D721Med (cell line): ENCODE results near the gene FYN.

Source experiments
- DNase-seq: peaks from one replicate; pipeline ENCODE4 v3.0.0; 2011; ENCODE audit warnings: low spot score; ENCODE audit not compliant: insufficient read length
- FAIRE-seq: peaks from 2 replicates; lab custom pipeline; 2011; peaks lifted over from hg19 to GRCh38; lab: Jason Lieb, UNC
- TF ChIP-seq, protein P1 (sequence below): IDR thresholded peaks from 2 replicates; pipeline ENCODE4 v1.5.1; 2012; ENCODE audit warnings: mild to moderate bottlenecking, control low read depth; ENCODE audit not compliant: insufficient read depth; ENCODE audit errors: missing control alignments

Gene FYN

DNA sequence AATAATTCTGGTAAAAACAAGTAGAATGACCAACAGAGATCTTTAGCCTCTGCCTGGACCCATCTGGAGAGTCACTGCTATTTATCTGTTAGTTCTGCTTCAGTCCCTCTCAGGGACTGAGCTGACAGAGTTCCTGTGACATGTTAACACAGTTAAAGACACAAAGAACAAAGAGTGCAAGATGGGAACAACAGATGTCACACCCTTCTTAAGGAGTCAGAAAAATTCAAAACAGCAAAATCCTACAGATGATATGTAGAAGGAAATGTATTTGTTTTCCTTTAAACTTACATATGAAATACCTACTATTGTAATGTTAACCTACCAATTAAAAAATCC lies 102.2 kb downstream of the FYN start:
- DNase-seq = no peak
- TF ChIP-seq, protein P1, sequence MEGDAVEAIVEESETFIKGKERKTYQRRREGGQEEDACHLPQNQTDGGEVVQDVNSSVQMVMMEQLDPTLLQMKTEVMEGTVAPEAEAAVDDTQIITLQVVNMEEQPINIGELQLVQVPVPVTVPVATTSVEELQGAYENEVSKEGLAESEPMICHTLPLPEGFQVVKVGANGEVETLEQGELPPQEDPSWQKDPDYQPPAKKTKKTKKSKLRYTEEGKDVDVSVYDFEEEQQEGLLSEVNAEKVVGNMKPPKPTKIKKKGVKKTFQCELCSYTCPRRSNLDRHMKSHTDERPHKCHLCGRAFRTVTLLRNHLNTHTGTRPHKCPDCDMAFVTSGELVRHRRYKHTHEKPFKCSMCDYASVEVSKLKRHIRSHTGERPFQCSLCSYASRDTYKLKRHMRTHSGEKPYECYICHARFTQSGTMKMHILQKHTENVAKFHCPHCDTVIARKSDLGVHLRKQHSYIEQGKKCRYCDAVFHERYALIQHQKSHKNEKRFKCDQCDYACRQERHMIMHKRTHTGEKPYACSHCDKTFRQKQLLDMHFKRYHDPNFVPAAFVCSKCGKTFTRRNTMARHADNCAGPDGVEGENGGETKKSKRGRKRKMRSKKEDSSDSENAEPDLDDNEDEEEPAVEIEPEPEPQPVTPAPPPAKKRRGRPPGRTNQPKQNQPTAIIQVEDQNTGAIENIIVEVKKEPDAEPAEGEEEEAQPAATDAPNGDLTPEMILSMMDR = no peak
- FAIRE-seq = no peak

DNA sequence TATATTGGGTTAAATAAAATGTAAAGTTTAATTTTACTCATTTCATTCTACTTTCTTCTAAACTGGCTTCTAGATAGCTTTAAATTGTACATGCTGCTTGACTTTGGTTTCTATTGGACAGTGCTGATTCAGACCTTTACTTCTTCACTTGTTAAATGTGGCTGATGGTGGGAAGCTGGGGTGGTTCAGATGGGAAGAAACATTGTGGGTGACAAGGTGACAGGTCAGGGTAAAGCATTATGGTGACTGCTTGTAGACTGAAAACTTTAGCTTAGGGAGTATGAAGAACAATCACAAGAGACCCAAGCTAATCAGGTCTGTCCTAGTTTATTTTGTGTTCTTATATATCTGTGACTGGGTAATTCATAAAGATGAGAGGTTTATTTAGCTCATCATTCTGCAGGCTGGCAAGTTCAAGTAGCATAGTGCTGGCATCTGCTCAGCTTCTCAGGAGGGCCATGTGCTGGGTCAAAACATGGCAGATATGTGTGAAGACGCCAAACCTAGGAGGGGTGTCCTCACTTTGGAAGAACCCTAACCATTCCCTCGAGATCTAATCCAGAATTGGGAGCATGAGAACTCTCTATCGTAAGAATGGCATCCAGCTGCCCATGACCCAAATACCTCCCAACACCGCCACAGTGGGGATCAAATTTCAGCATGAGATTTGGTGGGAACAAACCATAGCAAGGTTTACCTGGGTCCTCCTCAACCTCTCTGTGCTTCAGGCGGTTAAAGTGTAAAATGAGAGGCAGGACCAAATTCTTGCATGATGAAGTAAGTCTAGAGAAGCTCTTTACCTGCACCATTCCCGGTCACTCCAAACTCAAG lies 102.8 kb downstream of the FYN start:
- TF ChIP-seq, protein P1 = no peak
- FAIRE-seq = no peak

DNA sequence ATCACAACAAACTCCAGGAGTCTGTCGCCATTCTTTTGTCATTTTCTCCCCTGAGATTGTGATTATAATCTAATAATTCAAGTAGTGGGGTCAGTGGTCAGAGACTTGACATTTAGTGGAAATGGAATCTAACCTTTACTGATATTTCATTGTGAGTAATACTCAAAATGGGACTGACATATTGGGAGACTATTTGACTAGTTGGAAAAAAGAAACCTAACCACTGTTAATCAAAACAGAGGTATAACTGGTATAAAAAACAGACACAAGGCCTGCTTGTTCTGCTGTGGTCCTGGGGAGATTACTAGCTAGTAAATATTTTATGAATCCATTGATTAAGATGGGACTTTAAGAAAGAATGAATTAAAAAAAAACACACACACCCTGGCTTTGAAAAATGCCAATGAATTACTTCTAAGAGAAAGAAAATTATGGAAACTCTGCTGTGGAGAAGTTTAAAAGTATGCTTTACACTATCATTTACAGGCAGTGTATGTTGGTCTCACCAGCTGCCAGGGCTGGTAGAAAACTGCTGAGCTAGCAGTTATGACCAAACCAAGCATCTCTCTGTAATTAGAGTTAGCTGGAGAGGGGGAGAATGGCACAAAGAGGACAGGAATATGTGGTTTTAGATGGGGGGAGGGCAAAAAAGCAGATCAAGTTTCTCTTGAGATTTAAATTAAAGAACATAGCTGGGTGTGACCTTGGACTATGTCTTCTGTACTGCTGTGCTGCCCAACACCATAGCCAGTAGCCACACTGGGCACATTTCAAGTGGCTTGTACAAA lies 103.7 kb downstream of the FYN start:
- no peak for FAIRE-seq
- DNase-seq = no peak
- TF ChIP-seq, protein P1 = no peak

More for the DNA sequence above, 102.8 kb downstream of the FYN start:
- no peak for DNase-seq

DNA sequence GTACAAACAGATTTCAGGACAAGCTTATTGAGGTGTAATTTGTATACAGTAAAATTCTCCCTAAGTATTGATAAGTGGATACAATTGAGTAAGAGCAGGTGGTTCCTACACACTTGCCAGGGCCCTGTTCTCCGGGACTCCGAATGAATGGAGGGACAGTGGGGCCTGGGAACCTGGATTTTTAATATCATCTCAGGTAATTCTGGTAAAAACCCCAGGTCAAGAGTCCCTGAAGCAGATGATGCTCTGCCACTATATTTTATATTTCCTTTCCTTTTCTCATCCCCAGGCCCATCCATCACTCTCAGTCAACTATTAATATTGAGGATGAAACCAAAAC lies 104.9 kb downstream of the FYN start:
- TF ChIP-seq, protein P1 = no peak
- DNase-seq (no peak), FAIRE-seq (no peak)

DNA sequence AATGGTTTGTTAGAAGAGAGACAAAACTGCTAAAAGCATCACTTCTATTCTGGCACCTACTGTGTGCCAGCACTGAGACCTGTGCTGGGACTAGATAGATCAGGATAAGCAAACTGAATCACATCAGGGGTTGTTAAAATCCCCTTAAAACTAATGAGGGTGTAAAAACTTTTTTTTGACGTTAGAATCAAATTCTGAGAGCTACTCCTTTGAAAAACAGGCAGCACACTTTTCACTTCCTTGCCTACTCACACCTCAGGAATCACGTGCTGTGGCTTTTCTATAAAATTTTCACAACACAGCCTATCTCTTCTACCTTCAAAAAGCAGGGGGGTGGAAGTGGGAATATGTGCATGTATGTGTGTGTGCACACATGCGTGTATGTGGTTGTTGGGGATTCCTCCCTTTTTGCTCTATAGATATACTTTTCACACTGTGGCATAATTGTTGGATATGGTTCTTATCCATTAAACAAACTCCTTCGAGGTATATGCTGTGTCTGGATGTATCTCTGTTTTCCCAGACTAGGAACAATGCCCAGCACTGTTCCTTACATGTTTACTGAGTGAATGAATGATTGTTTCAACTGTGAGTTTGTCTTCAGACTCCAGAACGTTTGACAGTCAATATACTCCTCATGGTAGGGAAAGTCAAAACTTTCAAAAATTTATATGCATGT lies 105.4 kb downstream of the FYN start:
- FAIRE-seq (no peak), DNase-seq (no peak)
- TF ChIP-seq, protein P1 = no peak

DNA sequence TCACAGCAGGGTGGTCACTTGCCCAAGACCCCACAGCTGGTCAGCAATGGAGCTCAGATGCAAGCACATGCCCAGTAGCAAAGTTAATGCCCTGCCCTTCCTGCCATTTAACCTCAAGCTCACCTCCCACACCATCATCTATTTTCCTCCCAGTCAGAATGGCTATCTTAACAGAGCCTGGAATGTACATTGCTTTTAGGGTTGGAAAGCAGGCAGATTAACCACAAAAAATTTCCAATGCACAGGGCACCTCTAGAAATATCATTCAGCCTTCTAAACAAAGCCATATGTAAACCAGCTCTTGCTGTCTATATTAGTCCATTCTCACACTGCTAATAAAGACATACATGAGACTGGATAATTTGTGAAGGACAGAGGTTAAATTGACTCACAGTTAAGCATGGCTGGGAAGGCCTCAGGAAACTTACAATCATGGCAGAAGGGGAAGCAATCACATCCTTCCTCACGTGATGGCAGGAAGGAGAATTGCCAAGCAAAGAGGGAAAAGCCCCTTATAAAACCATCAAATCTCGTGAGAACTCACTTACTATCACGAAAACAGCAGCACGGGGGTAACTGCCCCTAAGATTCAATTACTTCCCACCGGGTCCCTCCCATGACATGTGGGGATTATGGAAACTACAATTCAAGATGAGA lies 106.9 kb downstream of the FYN start:
- DNase-seq (no peak), FAIRE-seq (no peak)
- TF ChIP-seq, protein P1 = no peak
